Measurements from ENCODE around the gene NKX6-2.
"Not testable (repeated sequence)": the region's sequence is repeated elsewhere in the genome, so short reads cannot be mapped to it uniquely, and the experiment has no call there.

The NKX6-2 gene

GRCh38 chr10:132798403-132798802, 12.5 kb upstream of the NKX6-2 start:
- no peaks in the 10 kb centered on the region for H3K36me3 ChIP-seq (replicated peaks; ENCODE audit: low read depth, low read length)
- H3K4me1 ChIP-seq (ENCODE audit: low read length): no peaks in the 10 kb centered on the region
- H3K27me3 ChIP-seq (ENCODE audit: low read depth, low read length): no peaks in the 10 kb centered on the region
- no peak overlapping the region for H3K27ac ChIP-seq (ENCODE audit: low read length)
- no peak overlapping the region for H3K4me2 ChIP-seq (ENCODE audit: low read length)
- no peak overlapping the region for H3K9ac ChIP-seq (ENCODE audit: low read length)
- no peak overlapping the region for H3K4me3 ChIP-seq (ENCODE audit: low read length)
- no peaks in the 10 kb centered on the region for H3K79me2 ChIP-seq (ENCODE audit: low read length)
- no peaks in the 10 kb centered on the region for H4K20me1 ChIP-seq (ENCODE audit: insufficient read depth, low read length)
- no peak overlapping the region for H2AFZ ChIP-seq (ENCODE audit: low read depth, low read length)
- no peaks in the 10 kb centered on the region for H3K9me3 ChIP-seq (ENCODE audit: insufficient read depth, low read length)
- TF ChIP-seq CTCF (IDR thresholded peaks at IDR 0.05; ENCODE audit: low read depth, low read length): no peak
- no peak for TF ChIP-seq EZH2phosphoT487 (IDR thresholded peaks at IDR 0.05; ENCODE audit: low read depth)

- not testable (repeated sequence) for H3K9me3 ChIP-seq (ENCODE audit: insufficient read depth, low read length); H3K4me1 ChIP-seq (ENCODE audit: low read length); H3K27ac ChIP-seq (ENCODE audit: low read length); H3K4me2 ChIP-seq (ENCODE audit: low read length); H3K9ac ChIP-seq (ENCODE audit: low read length); H2AFZ ChIP-seq (ENCODE audit: low read depth, low read length); H4K20me1 ChIP-seq (ENCODE audit: insufficient read depth, low read length); H3K79me2 ChIP-seq (ENCODE audit: low read length); H3K36me3 ChIP-seq (replicated peaks; ENCODE audit: low read depth, low read length); H3K27me3 ChIP-seq (ENCODE audit: low read depth, low read length); H3K4me3 ChIP-seq (ENCODE audit: low read length)
Measured at GRCh38 chr10:132797986-132798385, 12.0 kb upstream of the NKX6-2 start.

DNA sequence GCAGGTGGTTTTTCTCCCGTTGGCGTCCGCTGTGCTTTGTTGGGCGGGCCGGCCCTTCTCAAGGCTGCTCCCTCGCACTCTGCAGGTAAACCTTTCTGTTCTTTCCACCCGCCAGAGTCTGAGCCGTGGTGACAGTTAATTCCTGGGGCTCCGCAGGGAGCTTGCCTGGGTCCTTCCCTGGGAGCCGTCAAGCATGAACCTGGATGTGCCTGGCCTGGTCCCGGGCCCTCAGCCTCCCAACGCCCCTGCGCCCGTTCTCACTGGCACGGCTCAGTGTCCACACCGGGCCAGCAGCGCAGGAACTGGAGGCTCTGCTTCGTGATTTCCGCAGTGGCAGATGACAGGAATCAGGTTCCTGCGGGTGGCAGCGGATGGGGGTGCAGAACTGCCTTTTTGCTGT, 10.9 kb upstream of the NKX6-2 start:
- H3K27ac ChIP-seq (ENCODE audit: low read length): no peak overlapping the region
- TF ChIP-seq CTCF (IDR thresholded peaks at IDR 0.05; ENCODE audit: low read depth, low read length) (no peak), EZH2phosphoT487 (IDR thresholded peaks at IDR 0.05; ENCODE audit: low read depth) (no peak)
- H3K36me3 ChIP-seq (replicated peaks; ENCODE audit: low read depth, low read length): no peaks in the 10 kb centered on the region
- H3K4me1 ChIP-seq (ENCODE audit: low read length): no peaks in the 10 kb centered on the region
- no peak overlapping the region for H2AFZ ChIP-seq (ENCODE audit: low read depth, low read length)
- no peaks in the 10 kb centered on the region for H4K20me1 ChIP-seq (ENCODE audit: insufficient read depth, low read length)
- no peak overlapping the region for H3K9ac ChIP-seq (ENCODE audit: low read length)
- no peaks in the 10 kb centered on the region for H3K9me3 ChIP-seq (ENCODE audit: insufficient read depth, low read length)
- H3K79me2 ChIP-seq (ENCODE audit: low read length): no peaks in the 10 kb centered on the region
- no peak overlapping the region for H3K4me2 ChIP-seq (ENCODE audit: low read length)
- H3K4me3 ChIP-seq (ENCODE audit: low read length): no peak overlapping the region
- H3K27me3 ChIP-seq (ENCODE audit: low read depth, low read length): no peaks in the 10 kb centered on the region

DNA sequence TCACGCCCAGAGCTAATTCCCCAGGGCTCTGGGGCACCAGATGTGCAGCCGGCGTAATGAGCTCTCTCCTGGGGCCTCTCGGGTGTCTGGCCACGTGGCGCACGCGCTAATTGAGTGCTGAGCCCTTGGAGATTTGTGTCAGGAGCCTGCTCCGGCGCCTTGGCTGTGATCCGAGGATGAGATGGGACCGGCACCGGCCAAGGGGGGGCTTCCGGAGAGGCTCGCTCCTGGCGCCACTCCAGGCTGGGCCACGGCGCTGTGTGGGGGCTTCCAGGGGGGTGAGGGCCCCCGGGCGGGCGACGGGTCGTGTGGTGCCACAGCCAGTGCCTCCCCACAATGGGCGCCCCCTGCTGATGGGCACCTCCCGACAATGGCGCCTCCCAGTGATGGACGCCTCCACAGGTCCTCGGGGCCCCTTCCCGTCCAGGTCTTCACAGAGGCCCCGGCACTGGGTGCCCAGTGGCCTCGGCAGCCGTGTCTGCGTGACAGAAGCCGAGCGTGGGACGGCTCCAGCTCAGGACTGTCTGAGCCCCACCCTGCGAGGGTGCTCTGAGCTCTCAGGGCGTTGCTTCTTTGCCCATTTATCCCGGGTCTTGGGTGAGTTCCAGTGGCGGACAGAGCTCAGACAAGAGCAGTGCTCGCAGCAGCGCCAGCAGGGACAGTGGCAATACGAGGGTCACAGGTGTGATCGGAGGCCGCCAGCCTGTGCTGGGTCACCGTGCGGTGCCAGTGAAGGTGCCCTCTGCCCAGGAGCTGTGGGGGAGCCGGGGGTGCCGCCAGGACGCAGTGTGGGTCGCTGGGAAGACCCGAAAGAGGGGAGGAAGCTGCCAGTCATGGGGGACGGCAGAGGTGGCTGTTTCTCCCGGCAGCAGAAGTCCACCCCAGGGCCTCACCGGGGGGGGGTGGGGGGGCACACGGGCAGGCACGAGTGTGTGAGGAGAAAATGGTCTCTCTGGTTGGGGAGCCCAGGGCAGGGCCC, 8.2 kb upstream of the NKX6-2 start:
- no peak for TF ChIP-seq EZH2phosphoT487 (IDR thresholded peaks at IDR 0.05; ENCODE audit: low read depth)
- TF ChIP-seq CTCF (IDR thresholded peaks at IDR 0.05; ENCODE audit: low read depth, low read length): no peak
- Histone ChIP-seq H3K79me2 (ENCODE audit: low read length) (no peaks in the 10 kb centered on the region), H3K4me1 (ENCODE audit: low read length) (no peaks in the 10 kb centered on the region), H3K4me2 (ENCODE audit: low read length) (no peak overlapping the region), H3K36me3 (replicated peaks; ENCODE audit: low read depth, low read length) (no peaks in the 10 kb centered on the region), H3K27ac (ENCODE audit: low read length) (no peak overlapping the region), H2AFZ (ENCODE audit: low read depth, low read length) (no peak overlapping the region), H3K9me3 (ENCODE audit: insufficient read depth, low read length) (no peaks in the 10 kb centered on the region), H4K20me1 (ENCODE audit: insufficient read depth, low read length) (no peaks in the 10 kb centered on the region), H3K27me3 (ENCODE audit: low read depth, low read length) (no peaks in the 10 kb centered on the region), H3K4me3 (ENCODE audit: low read length) (no peak overlapping the region), H3K9ac (ENCODE audit: low read length) (no peak overlapping the region)

Data from OCI-LY3 (cell line).